Measurements from ENCODE around the gene PALLD. TPM values are rescaled to one million over a fixed set of nuclear protein-coding genes. Genes with fewer than 3 reads are reported as not detected.

PALLD gene
- total and polyA plus RNA-seq, 2 of the 13 experiments (the other 11 are each of a cell fraction or from before 2014, with no cell fraction given) = 0.50 to 1.5 TPM

DNA sequence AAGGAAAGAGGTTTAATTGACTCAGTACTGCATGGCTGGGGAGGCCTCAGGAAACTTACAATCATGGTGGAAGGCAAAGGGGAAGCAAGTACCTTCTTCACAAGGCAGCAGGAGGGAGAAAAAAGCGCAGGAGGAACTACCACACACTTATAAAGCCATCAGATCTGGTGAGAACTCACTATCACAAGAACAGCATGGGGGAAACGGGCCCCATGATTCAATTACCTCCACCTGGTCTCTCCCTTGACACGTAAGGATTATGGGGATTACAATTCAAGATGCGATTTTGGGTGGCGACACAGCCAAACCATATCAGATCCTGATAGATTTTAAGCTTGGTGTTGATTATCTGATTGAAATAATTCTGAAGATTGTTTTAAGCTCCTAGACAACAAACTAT, 294.5 kb downstream of the PALLD start:
- no TSS peak for BruUV-seq (replicated peaks)
- Histone ChIP-seq H3K27me3 (ENCODE audit: control insufficient read depth in 1 of 2, insufficient read depth in 2 of 2, low read length in 2 of 2) (no peaks in the 10 kb centered on the region; a peak in 1 of 5 replicates), H3K9ac (ENCODE audit: insufficient read depth, low read depth, low read length) (no peak overlapping the region), H3K79me2 (ENCODE audit: insufficient read depth, low read length) (no peaks in the 10 kb centered on the region), H3K9me3 (ENCODE audit: low read length) (no peaks in the 10 kb centered on the region), H3K4me3 (replicated peaks in 1 of 3; ENCODE audit: insufficient read depth in 1 of 3, low read depth in 2 of 3, low read length in 3 of 3) (no peak overlapping the region), H3K27ac (ENCODE audit: extremely low read length, insufficient read depth, low read length) (no peak overlapping the region), H3K4me2 (ENCODE audit: low read depth, low read length) (no peak overlapping the region), H2AFZ (ENCODE audit: low read length) (no peak overlapping the region), H4K20me1 (ENCODE audit: insufficient read depth, low read length) (no peaks in the 10 kb centered on the region), H3K36me3 (replicated peaks in 1 of 2; ENCODE audit: control insufficient read depth in 1 of 2, insufficient read depth in 2 of 2, low read length in 2 of 2) (no peaks in the 10 kb centered on the region), H3K4me1 (ENCODE audit: insufficient read depth, low read length) (peaks cover 10% of the 10 kb centered on the region)
- ATAC-seq (no peak), DNase-seq (ENCODE audit: low spot score) (no peak), FAIRE-seq (no peak)
- intact Hi-C loops (cut with micrococcal nuclease; ENCODE audit: unreplicated experiment) = loop anchor here (10.0 kb wide), 1 partner anchor 57 kb away; no protein-coding TSS in a partner anchor
- ChIA-PET POLR2A (no interaction called here), CTCF (ENCODE audit: low intra/inter-chr PET ratio, low total read pairs) (no interaction called here)
- no peak for TF ChIP-seq GATAD1 (CRISPR knock-in tag; IDR thresholded peaks at IDR 0.05)
- no peak for TF ChIP-seq SP5 (CRISPR knock-in tag; IDR thresholded peaks at IDR 0.05; ENCODE audit: borderline replicate concordance, low read depth)
- no peak for TF ChIP-seq HMGXB4 (CRISPR knock-in tag; IDR thresholded peaks at IDR 0.05; ENCODE audit: borderline replicate concordance in 1 of 2, low read depth in 1 of 2)
- no peak for TF ChIP-seq SMARCC2 (IDR thresholded peaks at IDR 0.05)
- no peak for TF ChIP-seq DNMT3B (CRISPR knock-in tag; conservative IDR thresholded peaks at IDR 0.05)
- no peak for TF ChIP-seq ZNF432 (CRISPR knock-in tag; IDR thresholded peaks at IDR 0.05; ENCODE audit: borderline replicate concordance)
- TF ChIP-seq TCF7L2 (IDR thresholded peaks at IDR 0.05; ENCODE audit: low read depth, low read length) = no peak
- no peak for TF ChIP-seq SMC3 (IDR thresholded peaks at IDR 0.05; ENCODE audit: low read length)
- no peak for TF ChIP-seq RXRB (CRISPR knock-in tag; IDR thresholded peaks at IDR 0.05; ENCODE audit: borderline replicate concordance)
- no peak for TF ChIP-seq HMG20B (CRISPR knock-in tag; conservative IDR thresholded peaks at IDR 0.05)
- TF ChIP-seq YEATS2 (CRISPR knock-in tag; IDR thresholded peaks at IDR 0.05; ENCODE audit: borderline replicate concordance) = no peak
- no peak for TF ChIP-seq ZNF143 (CRISPR knock-in tag; IDR thresholded peaks at IDR 0.05)
- TF ChIP-seq ZFP37 (CRISPR knock-in tag; IDR thresholded peaks at IDR 0.05; ENCODE audit: borderline replicate concordance) = no peak
- TF ChIP-seq ZNF839 (CRISPR knock-in tag; IDR thresholded peaks at IDR 0.05; ENCODE audit: borderline replicate concordance) = no peak
- no peak for TF ChIP-seq ZNF354B (CRISPR knock-in tag; IDR thresholded peaks at IDR 0.05)
- 30% methylated on average over 5 of the region's 5 CpGs for WGBS (ENCODE audit: low lambda C conversion rate)
- in situ Hi-C loops (cut with HindIII; ENCODE audit: extremely low pct_ligation_motif_present, low pct_unique_long_range_greater_than_20kb) = no loop called here
